Panc1 (cell line): ENCODE results near the gene OSBPL9.

Experiments
- POLR2AphosphoS5 ChIP-seq: IDR thresholded peaks from 2 replicates; pipeline ENCODE4 v1.6.1; 2012; ENCODE audit warnings: mild to moderate bottlenecking, low read depth, low read length, moderate library complexity
- REST ChIP-seq, 2 experiments: IDR thresholded peaks; 2 replicates each; pipeline ENCODE4 v1.6.1; 2011 to 2012; ENCODE audit warnings: low read depth in 2 of 2, control low read depth in 1 of 2, low read length in 1 of 2, mild to moderate bottlenecking in 1 of 2, moderate library complexity in 1 of 2; ENCODE audit not compliant: insufficient read depth in 1 of 2
- TF ChIP-seq, protein P1 (sequence below): fragments of 450-650 bp; IDR thresholded peaks from 2 replicates; pipeline ENCODE4 v1.5.1; 2017; ENCODE audit warnings: mild to moderate bottlenecking

DNA sequence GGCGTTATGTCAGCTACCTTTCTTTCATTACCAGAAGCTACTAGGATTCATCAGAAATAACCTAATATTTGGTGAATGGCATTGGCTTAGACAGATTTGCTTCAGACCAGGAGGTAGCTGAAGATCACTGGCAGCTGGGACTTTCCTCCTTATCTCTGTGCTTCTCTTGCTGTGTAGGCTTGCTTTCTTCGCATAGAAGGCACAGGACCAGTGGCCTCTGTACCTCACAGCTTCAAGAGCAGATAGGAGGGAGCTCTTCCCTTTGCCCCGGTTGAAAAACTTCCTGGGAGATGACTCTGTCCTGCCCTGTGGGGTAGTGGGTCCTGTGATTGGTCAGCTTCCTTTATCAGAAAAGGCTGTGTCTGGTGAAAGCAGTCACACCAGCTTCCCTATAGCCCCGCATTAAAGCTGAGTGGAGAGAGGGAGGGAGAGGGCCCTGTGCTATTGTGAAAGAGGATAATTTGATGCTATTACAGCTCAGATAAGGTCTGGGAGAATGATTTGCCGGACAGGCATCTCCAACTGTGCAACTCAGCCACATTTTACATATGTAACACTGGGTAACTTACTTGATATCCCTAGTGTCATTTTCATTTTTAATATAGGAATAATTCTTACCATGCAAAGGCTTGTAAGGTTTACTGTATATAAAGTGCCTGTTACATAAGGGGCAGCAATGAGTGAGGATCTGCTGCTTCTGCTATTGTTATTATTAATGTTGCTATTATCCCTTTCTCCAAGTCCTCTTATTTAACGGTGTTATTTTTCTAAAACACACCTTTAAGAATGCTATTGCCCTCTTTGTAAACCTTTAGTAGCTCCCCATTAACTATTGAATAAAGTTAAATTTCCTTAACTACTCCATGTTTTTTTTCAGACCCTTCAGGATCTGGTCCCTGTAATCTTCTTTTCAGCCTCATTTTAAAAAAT is 31.6 kb downstream of the OSBPL9 start:
- TF ChIP-seq, protein P1, sequence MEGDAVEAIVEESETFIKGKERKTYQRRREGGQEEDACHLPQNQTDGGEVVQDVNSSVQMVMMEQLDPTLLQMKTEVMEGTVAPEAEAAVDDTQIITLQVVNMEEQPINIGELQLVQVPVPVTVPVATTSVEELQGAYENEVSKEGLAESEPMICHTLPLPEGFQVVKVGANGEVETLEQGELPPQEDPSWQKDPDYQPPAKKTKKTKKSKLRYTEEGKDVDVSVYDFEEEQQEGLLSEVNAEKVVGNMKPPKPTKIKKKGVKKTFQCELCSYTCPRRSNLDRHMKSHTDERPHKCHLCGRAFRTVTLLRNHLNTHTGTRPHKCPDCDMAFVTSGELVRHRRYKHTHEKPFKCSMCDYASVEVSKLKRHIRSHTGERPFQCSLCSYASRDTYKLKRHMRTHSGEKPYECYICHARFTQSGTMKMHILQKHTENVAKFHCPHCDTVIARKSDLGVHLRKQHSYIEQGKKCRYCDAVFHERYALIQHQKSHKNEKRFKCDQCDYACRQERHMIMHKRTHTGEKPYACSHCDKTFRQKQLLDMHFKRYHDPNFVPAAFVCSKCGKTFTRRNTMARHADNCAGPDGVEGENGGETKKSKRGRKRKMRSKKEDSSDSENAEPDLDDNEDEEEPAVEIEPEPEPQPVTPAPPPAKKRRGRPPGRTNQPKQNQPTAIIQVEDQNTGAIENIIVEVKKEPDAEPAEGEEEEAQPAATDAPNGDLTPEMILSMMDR, result no peak
- TF ChIP-seq POLR2AphosphoS5 (no peak), REST (IDR thresholded peaks at IDR 0.05; ENCODE audit: insufficient read depth in 1 of 2, low read depth in 2 of 2, low read length in 1 of 2) (no peak)
